K562 (cell line): ENCODE results near the gene DBNDD1. TPM values are rescaled to one million over a fixed set of nuclear protein-coding genes. Genes with fewer than 3 reads are reported as not detected.

Source experiments
- CBX3 ChIP-seq, 2 experiments: IDR thresholded peaks; 1 replicate in 1 of 2; 2 replicates in 1 of 2; pipeline ENCODE4 v1.6.1; 2012; ENCODE audit warnings: inconsistent platforms in 2 of 2, low read length in 2 of 2, borderline replicate concordance in 1 of 2, control low read depth in 1 of 2
- EGR1 ChIP-seq: fragments of 450-650 bp; conservative IDR thresholded peaks from 2 replicates; pipeline ENCODE4 v1.6.1; 2017; ENCODE audit warnings: mild to moderate bottlenecking
- IFI16 ChIP-seq: fragments of 250-450 bp; sonication (Bioruptor Pico); IDR thresholded peaks from 2 replicates; pipeline ENCODE4 v2.1.2; 2022; ENCODE audit warnings: mild to moderate bottlenecking, inconsistent platforms
- KDM2B ChIP-seq: fragments of 250-450 bp; sonication (Bioruptor Pico); IDR thresholded peaks from 2 replicates; pipeline ENCODE4 v1.8.0; 2021; ENCODE audit warnings: mild to moderate bottlenecking, moderate library complexity
- KLF1 ChIP-seq: fragments of 450-650 bp; IDR thresholded peaks from 2 replicates; pipeline ENCODE4 v1.6.1; 2016; ENCODE audit warnings: missing genetic modification characterization, missing compliant biosample characterization
- SP2 ChIP-seq: IDR thresholded peaks from 2 replicates; pipeline ENCODE4 v1.6.1; 2011; ENCODE audit warnings: mild to moderate bottlenecking, low read depth, low read length, moderate library complexity; ENCODE audit not compliant: poor library complexity, severe bottlenecking; ENCODE audit errors: extremely low read depth
- SRSF7 ChIP-seq: fragments of 200-400 bp; formaldehyde crosslinking; optimal IDR thresholded peaks from 2 replicates; pipeline ENCODE3; 2017; ENCODE audit warnings: mild to moderate bottlenecking, low read depth, low read length
- polyA plus RNA-seq, 8 experiments: library from polyadenylated mRNA; depleted of rRNA in 4 of 8; stranded (reverse) in 5 of 8; unstranded in 3 of 8; fragments of >200 nt; fragmentation: Nextera tagmentation in 2 of 8; fragmentation: Illumina TruSeq in 1 of 8; extraction: Ambion mirVana in 2 of 8; extraction: Trizol in 1 of 8; gene quantifications; 2 replicates each; pipeline versions ENCODE4 v1.2.1 to v1.2.3, GENCODE V29; 2011 to 2014; ENCODE audit warnings: inconsistent platforms in 1 of 8, missing spikeins in 1 of 8
- total RNA-seq, 7 experiments: library from RNA; depleted of rRNA in 6 of 7; stranded (reverse); fragments of >200 nt in 6 of 7; fragmentation: Illumina TruSeq in 2 of 7; extraction: Trizol in 2 of 7; gene quantifications; 2 replicates each; pipeline versions ENCODE4 v1.2.1 to v1.2.3, GENCODE V29; 2011 to 2021; ENCODE audit warnings: low replicate concordance in 1 of 7
- TF ChIP-seq, protein P1 (sequence below): sonication (generic); formaldehyde crosslinking; IDR thresholded peaks from 2 replicates; pipeline ENCODE4 v1.8.1; 2023; ENCODE audit warnings: mild to moderate bottlenecking, missing genetic modification reagents
- TF ChIP-seq, protein P2 (sequence below): fragments of 450-650 bp; IDR thresholded peaks from 2 replicates; pipeline ENCODE4 v1.6.1; 2016; ENCODE audit warnings: borderline replicate concordance
- TF ChIP-seq, protein P3 (sequence below): sonication (generic); IDR thresholded peaks from 2 replicates; pipeline ENCODE4 v1.6.1; 2016

The DBNDD1 gene
- total and polyA plus RNA-seq, 9 of the 15 experiments (the other 6 are each of a cell fraction or from before 2014, with no cell fraction given) = 0.55 to 13.0 (median 5.8) TPM

DNA sequence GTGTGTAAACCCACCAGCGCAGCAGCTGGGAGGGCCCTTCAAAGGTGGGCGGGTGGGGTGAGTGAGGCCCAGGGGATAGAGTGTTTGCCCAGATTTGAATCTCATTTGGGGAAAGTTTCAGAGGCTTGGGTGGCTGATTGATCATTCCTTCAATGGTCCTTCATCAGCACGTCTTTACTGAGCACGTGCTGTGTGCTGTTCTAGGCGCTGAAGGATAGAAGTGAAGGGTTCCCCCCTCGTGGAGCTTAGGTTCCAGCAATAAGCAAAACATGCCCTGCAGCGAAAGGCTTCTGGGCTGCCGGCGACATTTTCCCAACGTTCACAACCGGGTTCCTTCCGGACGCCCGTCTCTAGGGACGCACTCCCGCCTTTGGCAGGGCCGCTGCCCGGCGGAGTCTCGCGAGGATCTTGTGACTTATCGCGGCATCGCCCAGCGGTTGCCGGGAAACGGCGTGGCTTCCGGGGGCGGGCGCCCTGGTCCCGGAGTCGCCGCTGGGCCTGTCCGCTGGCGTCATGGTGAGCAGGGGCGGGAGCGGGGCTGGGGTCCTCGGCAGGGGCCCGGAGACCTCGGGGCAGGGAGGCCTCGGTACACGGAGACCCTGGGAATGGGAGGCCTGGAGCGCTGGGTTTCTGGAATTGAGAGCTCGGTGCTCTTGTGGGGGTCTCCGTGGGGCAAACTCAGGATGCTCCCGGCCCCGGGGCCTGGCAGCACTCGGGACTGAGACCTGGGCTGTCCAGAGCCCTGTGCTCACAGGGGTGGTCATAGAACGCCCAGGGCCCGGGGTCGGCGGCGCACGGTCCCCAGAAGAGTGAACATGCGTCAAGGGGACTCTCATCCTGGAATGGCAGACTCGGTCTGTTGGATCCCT lies 3.2 kb upstream of the DBNDD1 start (continued):
- TF ChIP-seq, protein P1, sequence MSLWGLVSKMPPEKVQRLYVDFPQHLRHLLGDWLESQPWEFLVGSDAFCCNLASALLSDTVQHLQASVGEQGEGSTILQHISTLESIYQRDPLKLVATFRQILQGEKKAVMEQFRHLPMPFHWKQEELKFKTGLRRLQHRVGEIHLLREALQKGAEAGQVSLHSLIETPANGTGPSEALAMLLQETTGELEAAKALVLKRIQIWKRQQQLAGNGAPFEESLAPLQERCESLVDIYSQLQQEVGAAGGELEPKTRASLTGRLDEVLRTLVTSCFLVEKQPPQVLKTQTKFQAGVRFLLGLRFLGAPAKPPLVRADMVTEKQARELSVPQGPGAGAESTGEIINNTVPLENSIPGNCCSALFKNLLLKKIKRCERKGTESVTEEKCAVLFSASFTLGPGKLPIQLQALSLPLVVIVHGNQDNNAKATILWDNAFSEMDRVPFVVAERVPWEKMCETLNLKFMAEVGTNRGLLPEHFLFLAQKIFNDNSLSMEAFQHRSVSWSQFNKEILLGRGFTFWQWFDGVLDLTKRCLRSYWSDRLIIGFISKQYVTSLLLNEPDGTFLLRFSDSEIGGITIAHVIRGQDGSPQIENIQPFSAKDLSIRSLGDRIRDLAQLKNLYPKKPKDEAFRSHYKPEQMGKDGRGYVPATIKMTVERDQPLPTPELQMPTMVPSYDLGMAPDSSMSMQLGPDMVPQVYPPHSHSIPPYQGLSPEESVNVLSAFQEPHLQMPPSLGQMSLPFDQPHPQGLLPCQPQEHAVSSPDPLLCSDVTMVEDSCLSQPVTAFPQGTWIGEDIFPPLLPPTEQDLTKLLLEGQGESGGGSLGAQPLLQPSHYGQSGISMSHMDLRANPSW = no peak
- TF ChIP-seq SRSF7 (no peak), KLF1 (no peak), IFI16 (CRISPR knock-in tag) (no peak), EGR1 (peak; percentile 89), SP2 (no peak), KDM2B (CRISPR knock-in tag) (no peak), CBX3 (IDR thresholded peaks at IDR 0.05; ENCODE audit: borderline replicate concordance in 1 of 2, low read length in 2 of 2) (peak in 1 of 2 experiments; percentile 69; a peak in 1 of 3 replicates)
- TF ChIP-seq, protein P2, sequence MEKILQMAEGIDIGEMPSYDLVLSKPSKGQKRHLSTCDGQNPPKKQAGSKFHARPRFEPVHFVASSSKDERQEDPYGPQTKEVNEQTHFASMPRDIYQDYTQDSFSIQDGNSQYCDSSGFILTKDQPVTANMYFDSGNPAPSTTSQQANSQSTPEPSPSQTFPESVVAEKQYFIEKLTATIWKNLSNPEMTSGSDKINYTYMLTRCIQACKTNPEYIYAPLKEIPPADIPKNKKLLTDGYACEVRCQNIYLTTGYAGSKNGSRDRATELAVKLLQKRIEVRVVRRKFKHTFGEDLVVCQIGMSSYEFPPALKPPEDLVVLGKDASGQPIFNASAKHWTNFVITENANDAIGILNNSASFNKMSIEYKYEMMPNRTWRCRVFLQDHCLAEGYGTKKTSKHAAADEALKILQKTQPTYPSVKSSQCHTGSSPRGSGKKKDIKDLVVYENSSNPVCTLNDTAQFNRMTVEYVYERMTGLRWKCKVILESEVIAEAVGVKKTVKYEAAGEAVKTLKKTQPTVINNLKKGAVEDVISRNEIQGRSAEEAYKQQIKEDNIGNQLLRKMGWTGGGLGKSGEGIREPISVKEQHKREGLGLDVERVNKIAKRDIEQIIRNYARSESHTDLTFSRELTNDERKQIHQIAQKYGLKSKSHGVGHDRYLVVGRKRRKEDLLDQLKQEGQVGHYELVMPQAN = peak; percentile 70; the same call in 1 of the 2 replicates
- TF ChIP-seq, protein P3, sequence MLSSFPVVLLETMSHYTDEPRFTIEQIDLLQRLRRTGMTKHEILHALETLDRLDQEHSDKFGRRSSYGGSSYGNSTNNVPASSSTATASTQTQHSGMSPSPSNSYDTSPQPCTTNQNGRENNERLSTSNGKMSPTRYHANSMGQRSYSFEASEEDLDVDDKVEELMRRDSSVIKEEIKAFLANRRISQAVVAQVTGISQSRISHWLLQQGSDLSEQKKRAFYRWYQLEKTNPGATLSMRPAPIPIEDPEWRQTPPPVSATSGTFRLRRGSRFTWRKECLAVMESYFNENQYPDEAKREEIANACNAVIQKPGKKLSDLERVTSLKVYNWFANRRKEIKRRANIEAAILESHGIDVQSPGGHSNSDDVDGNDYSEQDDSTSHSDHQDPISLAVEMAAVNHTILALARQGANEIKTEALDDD = peak; percentile 71; the same call in 1 of the 2 replicates
